Measurements from ENCODE around the gene TES. TPM values are rescaled to one million over a fixed set of nuclear protein-coding genes. Genes with fewer than 3 reads are reported as not detected.

Gene TES
- total and polyA plus RNA-seq, 9 of the 15 experiments (the other 6 are each of a cell fraction or from before 2014, with no cell fraction given): 20.7 to 61.6 (median 53.8) TPM

- TF ChIP-seq TCF3 (CRISPR knock-in tag; IDR thresholded peaks at IDR 0.05) (peak; percentile 21; the same call in 1 of the 2 replicates), JUNB (CRISPR knock-in tag; conservative IDR thresholded peaks at IDR 0.05) (no peak)
- no peaks in the 10 kb centered on the region for H3K9me1 ChIP-seq (ENCODE audit: control insufficient read depth, insufficient read depth, low read length)
- intact Hi-C loops (cut with micrococcal nuclease) (no loop called here), in situ Hi-C loops (cut with MboI) (no loop called here)
- H3K27ac ChIP-seq (ENCODE audit: extremely low read depth, low read depth, low read length): no peak overlapping the region
- CTCF ChIA-PET (ENCODE audit: low intra/inter-chr PET ratio): no interaction called here
- no peaks in the 10 kb centered on the region for H3K4me1 ChIP-seq (replicated peaks in 1 of 2; ENCODE audit: control insufficient read depth in 2 of 2, insufficient read depth in 2 of 2, low read length in 2 of 2)
- POLR2A ChIA-PET: no interaction called here
- ATAC-seq: no peak
- BruUV-seq (replicated peaks): no TSS peak
- no peak overlapping the region for H3K9ac ChIP-seq (ENCODE audit: insufficient read depth in 1 of 2, low read depth in 2 of 2, low read length in 2 of 2)
- DNase-seq (ENCODE audit: extremely low read depth in 1 of 4, low spot score in 3 of 4): no peak
- no peak overlapping the region for H3K4me3 ChIP-seq
- H4K20me1 ChIP-seq (replicated peaks; ENCODE audit: control insufficient read depth, insufficient read depth, low read length): no peaks in the 10 kb centered on the region
- peaks cover 0 to 5% of the 10 kb centered on the region in 2 experiments; a peak in 1 of 5 replicates for H3K27me3 ChIP-seq (ENCODE audit: control insufficient read depth in 2 of 2, insufficient read depth in 2 of 2, low read length in 2 of 2)
- no peaks in the 10 kb centered on the region for H3K79me2 ChIP-seq (ENCODE audit: control insufficient read depth, insufficient read depth, low read length)
- H3K4me2 ChIP-seq (ENCODE audit: insufficient read depth, low read length): no peak overlapping the region
- 0% methylated on average over 1 of the region's 1 CpG for WGBS (ENCODE audit: insufficient coverage, low coverage, missing lambda C conversion rate)
- H3K9me3 ChIP-seq (replicated peaks; ENCODE audit: control insufficient read depth, insufficient read depth, low read depth, low read length): no peaks in the 10 kb centered on the region
- no peaks in the 10 kb centered on the region for H3K36me3 ChIP-seq (ENCODE audit: control insufficient read depth, insufficient read depth, low read length)
- no peak overlapping the region for H2AFZ ChIP-seq (ENCODE audit: low read depth, low read length)
- FAIRE-seq: no peak
Observed at GRCh38 chr7:116292381-116292780, 82.0 kb downstream of the TES start.

- ATAC-seq: peak; percentile 52; the same call in 1 of the 3 replicates
- Histone ChIP-seq H3K4me2 (ENCODE audit: insufficient read depth, low read length) (no peak overlapping the region), H3K9me1 (ENCODE audit: control insufficient read depth, insufficient read depth, low read length) (no peaks in the 10 kb centered on the region), H3K36me3 (ENCODE audit: control insufficient read depth, insufficient read depth, low read length) (no peaks in the 10 kb centered on the region), H3K79me2 (ENCODE audit: control insufficient read depth, insufficient read depth, low read length) (no peaks in the 10 kb centered on the region), H3K27me3 (ENCODE audit: control insufficient read depth in 2 of 2, insufficient read depth in 2 of 2, low read length in 2 of 2) (peaks cover 0 to 5% of the 10 kb centered on the region in 2 experiments; a peak in 1 of 5 replicates), H3K27ac (ENCODE audit: extremely low read depth, low read depth, low read length) (no peak overlapping the region), H3K4me3 (no peak overlapping the region), H3K4me1 (replicated peaks in 1 of 2; ENCODE audit: control insufficient read depth in 2 of 2, insufficient read depth in 2 of 2, low read length in 2 of 2) (no peaks in the 10 kb centered on the region), H3K9ac (ENCODE audit: insufficient read depth in 1 of 2, low read depth in 2 of 2, low read length in 2 of 2) (no peak overlapping the region), H3K9me3 (replicated peaks; ENCODE audit: control insufficient read depth, insufficient read depth, low read depth, low read length) (no peaks in the 10 kb centered on the region), H2AFZ (ENCODE audit: low read depth, low read length) (no peak overlapping the region), H4K20me1 (replicated peaks; ENCODE audit: control insufficient read depth, insufficient read depth, low read length) (no peaks in the 10 kb centered on the region)
- FAIRE-seq: no peak
- POLR2A ChIA-PET: no interaction called here
- no peak for DNase-seq (ENCODE audit: extremely low read depth in 1 of 4, low spot score in 3 of 4)
- in situ Hi-C loops (cut with MboI) (no loop called here), intact Hi-C loops (cut with micrococcal nuclease) (no loop called here)
- no TSS peak for BruUV-seq (replicated peaks)
- no peak for TF ChIP-seq MYC (IDR thresholded peaks at IDR 0.05; ENCODE audit: low read depth, low read length)
- no peak for TF ChIP-seq MYC (CRISPR knock-in tag; IDR thresholded peaks at IDR 0.05; ENCODE audit: borderline replicate concordance, low read depth)
- peak in 1 of 3 experiments; percentile 15; a peak in 2 of 6 replicates for TF ChIP-seq CTCF (IDR thresholded peaks at IDR 0.05 in 2 of 3, conservative IDR thresholded peaks at IDR 0.05 in 1 of 3; ENCODE audit: insufficient read depth in 2 of 3, low read depth in 1 of 3, low read length in 3 of 3)
- no peak for TF ChIP-seq ZC3H11A (IDR thresholded peaks at IDR 0.05; ENCODE audit: low read depth, low read length)
- CTCF ChIA-PET (ENCODE audit: low intra/inter-chr PET ratio): no interaction called here
- 4% methylated on average over 1 of the region's 1 CpG for WGBS (ENCODE audit: insufficient coverage, low coverage, missing lambda C conversion rate)
Observed at GRCh38 chr7:116293139-116293538, 82.8 kb downstream of the TES start.

Data from K562 (cell line).